GM21529 (cell line): Measurements from ENCODE around the gene MCAT.

Experiments
- ATAC-seq: cut with Tn5 transposase; IDR thresholded peaks from one replicate; pipeline ENCODE4 v1.9.1; 2021; ENCODE audit not compliant: unreplicated experiment

The MCAT gene, protein sequence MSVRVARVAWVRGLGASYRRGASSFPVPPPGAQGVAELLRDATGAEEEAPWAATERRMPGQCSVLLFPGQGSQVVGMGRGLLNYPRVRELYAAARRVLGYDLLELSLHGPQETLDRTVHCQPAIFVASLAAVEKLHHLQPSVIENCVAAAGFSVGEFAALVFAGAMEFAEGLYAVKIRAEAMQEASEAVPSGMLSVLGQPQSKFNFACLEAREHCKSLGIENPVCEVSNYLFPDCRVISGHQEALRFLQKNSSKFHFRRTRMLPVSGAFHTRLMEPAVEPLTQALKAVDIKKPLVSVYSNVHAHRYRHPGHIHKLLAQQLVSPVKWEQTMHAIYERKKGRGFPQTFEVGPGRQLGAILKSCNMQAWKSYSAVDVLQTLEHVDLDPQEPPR

DNA sequence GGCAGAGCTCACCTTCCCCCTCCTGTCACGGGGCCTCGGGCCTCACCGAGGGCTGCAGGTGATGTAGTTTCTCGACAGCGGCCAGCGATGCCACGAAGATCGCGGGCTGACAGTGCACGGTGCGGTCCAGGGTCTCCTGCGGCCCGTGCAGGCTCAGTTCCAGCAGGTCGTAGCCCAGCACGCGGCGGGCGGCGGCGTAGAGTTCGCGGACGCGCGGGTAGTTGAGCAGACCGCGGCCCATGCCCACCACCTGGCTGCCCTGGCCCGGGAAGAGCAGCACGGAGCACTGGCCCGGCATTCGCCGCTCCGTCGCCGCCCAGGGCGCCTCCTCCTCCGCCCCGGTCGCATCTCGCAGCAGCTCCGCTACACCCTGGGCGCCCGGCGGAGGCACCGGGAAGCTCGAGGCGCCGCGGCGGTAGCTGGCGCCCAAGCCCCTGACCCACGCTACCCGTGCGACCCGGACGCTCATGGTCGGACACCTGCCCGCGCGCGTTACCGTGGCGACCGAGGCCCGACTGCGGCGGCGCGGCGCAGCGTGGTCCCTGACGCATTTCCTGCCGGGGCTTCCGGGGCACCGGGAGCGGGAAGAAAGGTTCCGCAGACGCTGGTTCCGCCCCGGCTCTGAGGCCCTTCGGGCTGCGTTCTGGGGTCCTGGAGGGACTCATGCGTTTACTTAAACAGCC lies at the start of gene MCAT:
Gene MCAT, minus strand, starts transcription at position 519 of the 683 bp plus-strand sequence. Its CDS starts 50 bp downstream, at position 469.
- peak; percentile 72 for ATAC-seq

DNA sequence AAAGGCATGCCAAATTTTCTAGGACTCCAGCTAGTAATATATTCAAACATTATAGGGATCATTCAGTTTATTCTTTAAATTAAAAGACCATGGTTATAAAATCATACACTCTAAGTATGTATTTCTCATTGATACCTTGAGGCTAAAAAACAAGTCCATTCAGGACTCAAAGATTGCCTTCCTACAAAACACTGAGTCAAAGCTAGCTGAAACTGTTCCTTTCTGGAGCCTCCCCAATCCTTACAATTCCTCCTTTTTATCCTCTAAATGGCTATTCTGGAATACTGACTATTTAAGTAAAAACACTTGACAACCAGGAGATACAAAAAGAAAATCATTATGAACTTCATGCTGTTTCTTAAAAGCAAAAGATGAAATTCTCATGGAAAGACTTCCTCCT lies 48.6 kb upstream of the MCAT start:
- ATAC-seq, result no peak

DNA sequence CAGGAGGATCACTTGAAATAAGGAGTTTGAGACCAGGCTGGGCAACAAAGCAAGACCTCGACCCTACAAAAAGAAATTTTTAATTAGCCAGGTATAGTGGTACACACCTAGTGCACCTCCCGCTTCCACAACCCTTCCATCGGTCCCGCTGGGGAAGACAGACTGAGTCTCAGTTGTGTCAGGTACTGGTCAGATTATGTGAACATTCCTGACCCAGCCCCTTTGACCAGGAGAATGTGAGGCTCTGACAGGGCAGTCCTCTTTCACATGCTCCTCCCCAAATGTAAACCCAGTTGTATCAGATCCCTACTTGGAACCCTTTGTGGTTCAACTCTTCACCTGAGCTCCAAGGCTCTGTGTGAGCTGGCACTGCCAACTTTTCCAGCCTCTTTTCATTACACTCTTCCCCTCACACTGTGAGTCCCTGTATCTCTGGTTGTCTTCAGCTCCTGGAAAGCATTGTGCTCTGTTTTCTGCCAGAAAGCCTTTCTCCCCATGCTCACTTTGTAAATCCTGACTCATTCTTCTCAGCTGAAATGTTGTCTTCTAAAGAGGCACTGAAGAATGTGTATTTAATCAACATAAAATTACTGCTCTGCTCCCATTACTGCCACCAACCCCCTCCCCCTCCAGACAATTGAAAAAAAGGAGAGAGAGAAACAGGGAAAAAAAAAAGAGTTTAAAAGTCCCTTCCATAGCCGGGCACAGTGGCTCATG lies 45.8 kb upstream of the MCAT start:
- ATAC-seq, result no peak

DNA sequence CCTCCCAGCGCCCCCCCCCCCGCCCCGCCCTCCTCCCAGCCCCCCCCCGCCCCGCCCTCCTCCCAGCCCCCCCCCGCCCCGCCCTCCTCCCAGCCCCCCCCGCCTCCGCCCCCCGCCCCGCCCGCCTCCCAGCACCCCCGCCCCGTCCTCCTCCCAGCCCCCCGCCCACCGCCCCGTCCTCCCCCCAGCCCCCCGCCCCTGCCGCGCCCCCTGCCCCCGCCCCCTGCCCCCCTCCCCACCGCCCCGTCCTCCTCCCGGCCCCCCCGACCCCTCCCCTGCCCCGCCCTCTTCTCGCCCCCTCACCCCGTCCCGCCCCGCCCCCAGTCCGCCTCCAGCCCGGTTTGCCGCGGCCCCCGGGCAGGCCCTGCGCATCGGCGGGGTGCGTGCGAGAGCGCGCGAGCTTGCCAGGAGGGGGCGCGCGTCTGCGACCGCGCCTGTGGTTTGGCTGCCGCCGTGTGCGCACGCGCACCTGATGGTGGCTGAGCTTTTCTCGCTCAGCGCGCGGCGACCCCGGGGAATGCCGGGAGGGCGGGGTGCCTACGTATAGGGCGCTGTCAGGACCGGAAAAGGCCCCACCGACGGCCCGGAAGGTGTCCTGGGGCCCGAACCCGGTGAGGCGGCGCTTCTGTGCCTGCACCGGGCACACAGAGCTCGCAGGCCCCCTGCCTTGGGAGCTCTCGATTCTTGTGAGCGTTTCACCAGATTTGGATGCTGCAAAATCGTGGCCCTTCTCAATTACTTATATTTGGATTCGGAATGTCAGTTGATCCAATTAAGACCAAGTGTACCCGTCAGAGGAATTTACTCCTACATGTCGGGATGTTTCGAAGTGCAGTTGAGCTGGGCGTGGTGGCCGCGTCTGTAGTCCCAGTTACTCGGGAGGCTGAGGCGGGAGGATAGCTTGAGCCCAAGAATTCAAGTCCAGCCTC lies 44.2 kb upstream of the MCAT start:
- ATAC-seq, result peak; percentile 80

DNA sequence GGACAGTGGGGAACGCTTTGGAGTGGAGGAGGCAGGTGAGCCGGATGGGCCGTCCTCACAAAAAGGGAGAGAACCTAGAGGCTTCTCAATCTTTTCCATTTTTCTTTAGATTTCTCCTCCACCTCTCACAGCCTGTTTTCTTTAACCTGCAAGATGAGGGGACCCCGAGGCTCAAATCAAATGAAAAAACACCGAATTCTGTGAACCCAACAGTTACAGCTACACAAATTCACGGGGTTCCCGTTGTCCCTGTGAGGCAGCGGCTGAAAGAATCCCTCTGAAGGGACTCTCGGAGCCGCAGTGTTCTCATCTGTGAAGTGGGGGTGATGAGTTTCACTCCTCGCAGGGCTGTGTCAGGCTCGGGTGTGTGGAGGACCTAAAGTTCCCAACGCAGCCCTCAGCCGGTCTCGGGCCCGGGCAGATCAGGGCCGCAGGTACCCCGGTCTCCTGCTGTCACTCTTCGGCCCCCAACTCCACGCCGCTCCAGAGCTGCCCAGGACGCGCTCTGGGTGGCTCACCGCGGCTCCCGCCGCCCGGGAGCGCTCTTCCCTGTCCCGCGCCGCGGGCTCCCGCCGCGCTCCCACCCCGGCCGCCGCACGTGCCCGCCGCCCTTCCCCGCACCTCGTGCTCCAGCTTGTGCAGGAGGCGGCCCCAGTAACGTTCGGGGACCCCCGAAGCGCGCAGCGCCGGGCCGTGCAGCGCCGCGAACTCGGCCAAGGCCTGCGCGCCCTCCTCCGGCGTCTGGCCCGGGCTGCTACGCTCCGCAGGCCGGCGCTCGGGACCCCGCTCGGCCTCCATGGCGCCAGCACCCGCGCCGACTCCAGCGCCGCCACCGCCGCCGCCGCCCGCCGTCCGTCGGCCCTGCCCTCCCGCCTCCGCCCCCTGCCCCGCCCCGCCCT lies 43.3 kb upstream of the MCAT start, which contains the start of gene TTLL12:
Gene TTLL12, minus strand, starts transcription at position 863 of the 899 bp plus-strand sequence. Its CDS starts 65 bp downstream, at position 798.
- ATAC-seq, result peak; percentile 37

DNA sequence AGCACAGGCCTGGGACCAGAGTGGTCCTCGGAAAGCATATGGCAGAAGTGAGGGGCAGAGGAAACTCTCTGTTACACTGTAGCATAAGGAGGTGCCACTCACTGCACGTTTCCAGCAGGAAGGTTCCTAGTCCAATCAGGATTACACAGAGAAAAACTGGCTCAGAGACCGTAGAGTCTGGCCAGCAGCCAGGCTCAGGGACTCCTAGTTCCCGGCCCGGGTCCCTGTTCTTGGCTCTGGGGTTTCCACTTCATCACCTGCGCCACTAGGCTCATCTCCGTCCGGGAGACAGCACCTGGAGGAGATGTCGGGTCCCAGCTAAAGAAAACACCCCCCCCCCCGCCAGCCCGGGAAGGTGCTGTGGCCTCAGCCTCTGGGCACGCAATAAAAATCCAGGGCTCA lies 42.7 kb upstream of the MCAT start:
- no peak for ATAC-seq

DNA sequence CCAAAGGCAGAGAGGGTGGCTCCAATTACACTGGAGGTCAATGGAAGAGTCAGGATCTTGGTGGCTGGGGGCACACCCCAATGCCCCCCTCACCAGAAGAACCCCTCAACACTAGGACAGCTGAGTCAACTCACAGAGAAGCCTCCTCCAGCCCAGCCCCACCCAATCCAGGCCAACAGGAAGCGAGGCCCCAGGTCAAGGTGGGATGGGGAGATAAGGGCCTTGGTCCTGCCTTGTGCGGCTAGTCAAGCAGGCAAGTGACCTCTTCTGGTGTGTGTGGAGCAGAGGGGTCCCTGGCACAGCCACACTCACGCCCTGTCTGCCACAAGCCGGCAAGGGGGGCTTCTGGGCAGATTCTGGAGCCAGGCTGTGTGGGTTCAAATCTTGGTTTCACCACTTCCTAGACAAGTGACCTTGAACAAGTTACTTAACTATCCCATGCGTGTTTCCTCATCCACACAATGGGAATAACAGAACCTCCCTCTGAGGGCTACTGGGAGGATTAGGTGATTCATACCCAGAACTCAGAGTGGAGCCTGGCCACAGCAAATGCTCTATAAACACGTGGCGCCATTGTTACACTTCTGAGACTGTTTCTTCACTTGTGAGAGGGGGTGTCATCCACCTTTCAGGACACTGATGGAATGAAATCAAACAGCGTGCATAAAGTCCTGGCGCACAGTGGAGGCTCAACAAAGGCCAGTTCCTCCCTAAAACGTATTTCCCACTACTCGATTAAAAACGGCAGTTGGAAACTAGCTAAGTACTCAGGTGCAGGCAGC lies 40.5 kb upstream of the MCAT start:
- no peak for ATAC-seq

DNA sequence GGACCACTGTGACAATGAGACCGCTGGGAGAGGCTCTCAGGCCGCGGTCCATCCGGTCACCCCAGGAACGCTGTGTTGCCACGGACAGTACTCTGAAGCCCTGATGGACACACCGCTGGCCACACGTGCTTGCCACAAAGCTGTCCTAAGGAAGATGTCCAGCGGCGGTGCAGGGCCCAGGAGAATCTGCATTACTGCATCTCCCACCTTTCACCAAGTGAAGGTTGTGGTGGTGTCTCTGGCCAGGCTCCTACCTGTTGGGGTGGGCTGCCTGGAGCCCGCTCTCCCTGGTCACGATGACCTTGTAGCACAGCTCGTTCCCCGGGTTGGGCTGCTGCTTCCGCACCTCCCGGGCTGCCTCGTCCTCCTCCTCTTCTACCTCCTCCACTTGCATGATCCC lies 39.5 kb upstream of the MCAT start:
- ATAC-seq, result no peak

DNA sequence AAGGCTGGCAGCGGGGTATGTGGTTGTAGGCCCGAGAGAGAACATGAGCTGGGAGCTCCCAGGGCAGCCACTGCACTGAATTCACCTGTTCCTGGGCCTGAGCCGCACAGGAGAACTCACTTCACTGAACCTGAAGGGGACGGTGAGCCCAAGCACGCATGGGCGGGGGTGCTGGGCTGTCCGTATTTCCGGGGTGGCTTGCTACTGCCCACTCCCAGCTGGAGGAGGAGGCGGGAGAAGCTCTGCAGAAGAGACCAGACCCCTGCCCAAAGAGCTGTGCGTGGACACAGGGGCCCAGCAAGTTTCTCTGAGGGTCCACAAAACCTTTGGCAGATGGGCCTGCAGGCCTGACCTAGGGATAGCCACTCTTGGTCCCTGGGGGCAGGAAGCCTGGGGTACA lies 38.9 kb upstream of the MCAT start:
- ATAC-seq, result no peak

DNA sequence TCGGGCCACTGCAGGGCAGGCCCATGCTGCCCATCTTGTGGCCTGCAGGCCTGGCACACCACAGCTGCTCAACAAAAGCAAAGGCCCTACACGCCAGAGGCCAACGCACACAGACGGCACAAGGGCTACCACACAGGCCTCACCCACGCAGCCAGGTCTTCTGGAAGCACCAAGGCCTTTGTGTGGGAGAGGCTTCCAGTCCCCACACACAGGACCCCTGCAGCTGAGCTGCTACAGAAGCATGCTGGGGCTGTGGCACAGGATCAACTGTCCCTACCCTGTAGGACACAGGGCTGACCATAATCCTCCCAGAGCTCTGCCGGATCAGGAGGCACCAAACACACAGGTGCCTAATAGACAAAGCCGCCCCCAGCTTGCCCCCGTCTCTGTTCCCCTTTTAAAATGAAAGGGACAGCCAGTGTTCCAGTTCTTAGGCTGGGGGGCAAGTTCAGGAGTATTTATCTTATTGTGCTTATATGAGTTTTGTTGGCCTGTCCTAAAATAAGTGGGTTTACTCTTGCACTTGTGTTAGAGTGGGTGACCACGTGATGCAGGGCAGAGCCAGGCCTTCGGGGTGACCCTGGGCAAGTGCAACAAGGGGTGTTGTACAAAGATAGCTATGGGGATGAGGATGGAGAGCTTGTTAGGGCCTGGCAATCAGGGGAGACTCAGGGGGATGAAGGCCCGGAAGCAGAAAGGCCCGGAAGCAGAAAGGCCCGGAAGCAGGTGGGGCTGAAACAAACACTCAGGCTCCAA lies 38.3 kb upstream of the MCAT start:
- no peak for ATAC-seq

DNA sequence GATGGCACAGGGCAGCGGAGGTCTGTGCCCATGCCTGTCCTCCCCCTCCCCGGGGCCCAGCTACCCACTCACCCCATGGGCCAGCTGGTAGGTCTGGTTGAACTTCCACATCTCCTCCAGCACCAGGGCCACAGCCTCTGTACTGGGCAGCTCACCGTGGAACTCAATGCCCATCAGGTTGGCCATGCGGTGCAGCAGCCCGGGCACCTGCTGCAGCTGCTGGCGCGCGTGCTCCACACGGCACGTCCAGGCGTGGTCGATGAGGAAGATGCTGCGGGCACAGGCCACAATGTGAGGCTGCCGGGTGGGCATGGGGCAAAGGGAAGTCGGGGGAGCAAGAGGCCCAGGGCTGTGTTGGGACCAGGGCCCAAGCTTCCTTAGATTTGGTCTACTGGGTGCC lies 37.5 kb upstream of the MCAT start:
- no peak for ATAC-seq

DNA sequence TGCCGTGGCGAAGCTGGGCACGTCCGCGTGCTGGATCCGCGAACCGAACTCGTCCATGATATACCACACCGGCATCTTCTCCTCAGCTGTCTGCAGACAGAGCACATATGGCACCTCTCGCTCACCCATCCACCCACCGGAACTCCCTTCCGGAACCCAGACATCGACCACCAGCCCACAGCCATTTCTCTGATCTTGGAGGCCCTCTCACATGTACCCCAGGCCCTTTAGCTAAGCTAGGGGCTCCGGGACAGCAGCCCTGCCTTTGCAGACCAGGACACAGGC lies 36.7 kb upstream of the MCAT start:
- no peak for ATAC-seq

DNA sequence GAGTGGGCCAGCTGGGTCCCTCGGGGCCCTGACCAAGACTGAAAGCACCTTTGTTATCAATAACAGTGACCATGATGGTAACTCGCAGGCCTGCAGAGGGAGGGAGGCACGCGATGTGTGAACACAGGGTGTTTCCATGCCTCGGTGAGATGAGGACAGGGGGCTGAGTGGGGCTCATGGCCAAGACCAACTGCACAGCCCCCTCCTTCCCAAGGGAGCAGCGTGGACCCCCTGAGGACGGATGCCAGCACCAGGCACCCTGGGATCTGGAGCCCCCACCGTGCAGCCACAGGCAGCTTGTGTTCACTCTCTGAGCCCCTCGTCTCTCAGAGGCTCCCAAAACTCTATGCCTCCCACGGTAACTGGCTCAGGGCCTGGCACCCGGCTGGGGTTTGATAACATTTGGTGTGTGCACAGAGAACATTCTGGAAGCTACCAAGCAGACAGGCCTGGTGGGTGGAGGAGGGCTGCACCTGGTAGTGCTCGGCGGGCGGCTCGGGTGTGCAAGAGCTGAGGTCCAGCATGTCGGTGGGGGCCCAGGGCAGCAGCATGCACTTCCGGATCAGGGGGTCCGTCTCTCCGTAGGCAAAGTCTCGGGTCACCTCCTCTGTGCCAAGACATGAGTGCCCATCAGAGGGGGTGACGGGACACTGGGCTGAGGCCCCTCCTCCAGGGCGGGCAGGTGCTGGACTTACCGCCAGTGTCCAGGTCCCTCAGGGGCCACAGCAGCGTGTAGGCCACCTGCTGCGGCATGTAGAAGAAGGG lies 36.1 kb upstream of the MCAT start:
- ATAC-seq, result no peak

DNA sequence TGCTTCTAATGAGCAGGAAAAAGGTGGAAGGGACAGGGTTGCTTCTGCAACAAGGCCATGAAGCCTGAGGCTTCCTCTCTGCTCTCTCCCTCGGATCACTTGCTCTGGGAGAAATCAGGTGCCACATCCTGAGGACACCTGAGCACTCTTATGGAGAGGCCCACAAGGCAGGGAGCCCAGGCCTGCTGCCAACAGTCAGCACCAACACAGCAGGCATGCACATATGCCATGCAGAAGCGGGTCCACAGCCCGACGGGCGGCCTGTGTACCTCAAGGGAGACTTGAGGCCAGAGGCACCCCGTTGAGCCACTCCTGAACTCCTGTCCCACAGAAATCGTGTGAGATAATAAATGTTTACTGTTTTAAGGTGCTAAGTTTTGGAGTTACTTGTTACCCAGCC lies 34.3 kb upstream of the MCAT start:
- ATAC-seq, result no peak

DNA sequence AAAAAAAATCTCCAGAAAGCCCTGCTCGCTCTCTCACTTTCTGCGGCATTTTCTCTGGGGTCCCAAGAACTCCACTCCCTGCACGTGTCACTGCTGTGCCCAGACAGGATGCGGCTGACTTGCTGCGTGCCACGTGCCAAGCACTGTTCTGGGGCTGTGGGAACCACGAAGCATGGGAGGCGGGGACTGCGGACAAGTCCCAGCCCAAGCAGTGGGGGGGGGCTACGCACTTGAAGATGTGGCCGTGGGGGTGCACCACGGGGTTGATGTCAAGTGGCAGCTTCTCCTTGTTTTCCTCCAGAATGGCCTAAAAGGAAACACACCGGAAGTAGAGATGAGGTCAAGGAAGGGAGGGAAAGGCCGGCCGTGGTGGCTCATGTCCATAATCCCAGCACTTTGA lies 32.9 kb upstream of the MCAT start:
- ATAC-seq, result no peak

DNA sequence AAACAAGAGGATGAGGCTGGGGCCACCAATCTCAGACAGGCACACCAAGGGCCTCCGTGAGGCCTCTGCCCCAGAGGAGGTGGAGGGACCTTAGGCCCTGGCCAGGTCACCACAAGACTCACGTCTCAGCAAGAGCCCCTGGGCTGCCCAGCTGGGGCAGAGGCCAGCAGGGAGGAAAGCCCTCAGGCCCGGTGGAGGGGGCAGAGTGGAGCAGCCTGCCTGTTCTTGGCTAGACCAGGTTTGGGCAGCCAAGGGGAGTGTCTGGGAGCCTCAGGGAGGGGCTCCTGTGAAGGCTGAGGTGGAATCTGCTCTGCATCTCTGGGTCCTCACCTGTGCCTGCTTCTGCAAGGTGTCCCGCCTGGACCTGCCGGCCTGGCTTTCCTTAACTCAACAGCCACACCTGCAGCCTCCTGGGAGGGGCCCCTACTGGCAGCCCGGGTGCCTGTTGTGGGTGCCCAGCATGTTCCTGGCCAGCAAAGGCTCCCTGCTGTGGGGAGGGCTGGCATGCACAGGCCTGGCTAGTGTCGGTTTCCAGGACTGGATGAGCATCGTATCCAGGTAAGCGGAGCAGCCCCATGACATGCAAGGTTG lies 31.8 kb upstream of the MCAT start:
- ATAC-seq, result no peak

DNA sequence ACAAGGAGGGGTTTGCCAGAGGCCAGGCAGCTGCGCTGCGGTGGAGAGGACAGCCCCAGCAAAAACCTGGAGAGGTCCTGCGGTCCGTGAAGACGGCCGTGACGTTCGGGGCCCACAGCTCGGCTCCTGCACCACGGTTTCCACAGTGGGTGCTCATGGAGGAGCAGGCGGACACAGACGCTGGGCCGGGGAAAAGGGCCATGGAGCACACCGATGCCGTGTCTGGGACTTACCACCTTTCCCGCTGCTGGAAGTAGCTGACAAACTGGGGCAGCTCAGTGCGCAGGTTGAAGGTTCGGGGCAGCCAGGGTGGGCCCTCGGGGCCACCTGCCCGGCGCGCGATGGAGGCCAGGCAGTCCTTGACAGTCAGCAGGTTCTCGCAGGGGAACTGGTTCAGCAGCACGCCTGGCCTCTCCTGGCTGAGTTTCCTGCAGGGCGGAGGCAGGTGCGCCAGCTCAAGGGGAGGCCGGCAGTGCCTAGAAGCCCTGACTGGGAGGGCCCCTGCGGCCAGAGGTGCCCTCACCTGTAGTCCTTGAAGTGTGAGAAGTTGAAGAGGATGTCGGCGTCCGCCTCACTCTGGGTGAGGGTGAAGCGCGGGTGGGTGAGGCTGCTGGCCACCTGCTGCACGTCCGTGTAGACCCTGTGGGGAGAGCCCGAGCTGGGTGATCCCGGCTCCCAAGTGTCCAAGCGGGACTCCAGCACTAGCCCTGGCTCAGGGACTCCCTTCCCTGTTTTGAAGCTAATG lies 30.9 kb upstream of the MCAT start:
- ATAC-seq, result no peak
